ENCODE results near the gene SPEG. TPM values are rescaled to one million over a fixed set of nuclear protein-coding genes. Genes with fewer than 3 reads are reported as not detected.

SPEG gene
- polyA plus RNA-seq, 1 donor (not counting 4 experiments of a cell fraction or from before 2014, with no cell fraction given), result 18.8 TPM

DNA sequence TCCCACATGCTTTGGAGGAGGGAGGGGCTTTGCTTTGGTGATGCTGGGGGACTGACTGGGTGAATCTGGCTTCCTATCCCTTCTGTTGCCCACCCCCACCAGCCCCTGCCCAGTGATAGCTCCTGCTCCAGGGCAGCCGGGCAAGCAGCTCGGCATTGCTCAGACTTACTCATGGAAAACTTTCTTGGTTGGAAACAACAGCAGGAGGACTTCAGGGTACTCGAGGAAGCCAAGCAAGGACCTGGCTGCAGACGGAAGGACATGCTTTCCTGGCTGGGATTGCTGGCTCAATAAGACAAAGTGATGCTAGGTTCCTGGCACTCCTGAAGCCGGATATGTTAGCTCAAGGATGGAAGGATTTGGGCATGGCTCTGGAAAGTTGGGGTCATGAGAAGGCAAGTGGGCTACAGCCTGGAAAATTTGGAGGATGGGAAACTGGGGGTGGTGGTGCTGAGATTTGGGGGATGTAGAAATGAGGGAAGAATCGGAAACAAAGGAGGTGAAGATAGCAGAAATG, 3.1 kb downstream of the SPEG start:
- H3K4me2 ChIP-seq (ENCODE audit: control insufficient read depth, extremely low read depth, insufficient read depth, low read depth, low read length), result no peak overlapping the region
- no peak overlapping the region for H3K4me3 ChIP-seq (ENCODE audit: control insufficient read depth in 2 of 3, extremely low read depth in 1 of 3, insufficient read depth in 2 of 3, low read depth in 1 of 3, low read length in 3 of 3)
- H3K27me3 ChIP-seq (ENCODE audit: control insufficient read depth, extremely low read depth, insufficient read depth, low read length), result peaks cover 14% of the 10 kb centered on the region
- H3K9ac ChIP-seq (ENCODE audit: control insufficient read depth, extremely low read depth, insufficient read depth, low read length), result no peak overlapping the region
- no peaks in the 10 kb centered on the region for H3K36me3 ChIP-seq (ENCODE audit: control insufficient read depth in 2 of 2, extremely low read depth in 1 of 2, insufficient read depth in 2 of 2, low read length in 2 of 2)
- H3K9me1 ChIP-seq (ENCODE audit: control insufficient read depth, extremely low read depth, insufficient read depth, low read length), result no peaks in the 10 kb centered on the region
- H3K4me1 ChIP-seq (ENCODE audit: control insufficient read depth, extremely low read depth, insufficient read depth, low read length), result peaks cover 10% of the 10 kb centered on the region
- no peak overlapping the region for H3K27ac ChIP-seq (ENCODE audit: control insufficient read depth, insufficient read depth, low read length)
- H3K9me3 ChIP-seq (ENCODE audit: control insufficient read depth, low read depth, low read length), result no peaks in the 10 kb centered on the region
- no peaks in the 10 kb centered on the region for H3K79me2 ChIP-seq (ENCODE audit: control insufficient read depth, insufficient read depth, low read length)
- DNase-seq (ENCODE audit: low read depth, low spot score) (no peak), FAIRE-seq (no peak)
- no peak overlapping the region for H2AFZ ChIP-seq (ENCODE audit: control insufficient read depth, low read length)
- dilution Hi-C loops (cut with MboI; ENCODE audit: extremely low pct_ligation_motif_present, low sequenced_read_pairs), result no loop called here
- H4K20me1 ChIP-seq (ENCODE audit: control insufficient read depth, extremely low read depth, insufficient read depth, low read length), result no peaks in the 10 kb centered on the region
- TF ChIP-seq EZH2 (IDR thresholded peaks at IDR 0.05; ENCODE audit: low read length), result no peak
- TF ChIP-seq, protein P1, sequence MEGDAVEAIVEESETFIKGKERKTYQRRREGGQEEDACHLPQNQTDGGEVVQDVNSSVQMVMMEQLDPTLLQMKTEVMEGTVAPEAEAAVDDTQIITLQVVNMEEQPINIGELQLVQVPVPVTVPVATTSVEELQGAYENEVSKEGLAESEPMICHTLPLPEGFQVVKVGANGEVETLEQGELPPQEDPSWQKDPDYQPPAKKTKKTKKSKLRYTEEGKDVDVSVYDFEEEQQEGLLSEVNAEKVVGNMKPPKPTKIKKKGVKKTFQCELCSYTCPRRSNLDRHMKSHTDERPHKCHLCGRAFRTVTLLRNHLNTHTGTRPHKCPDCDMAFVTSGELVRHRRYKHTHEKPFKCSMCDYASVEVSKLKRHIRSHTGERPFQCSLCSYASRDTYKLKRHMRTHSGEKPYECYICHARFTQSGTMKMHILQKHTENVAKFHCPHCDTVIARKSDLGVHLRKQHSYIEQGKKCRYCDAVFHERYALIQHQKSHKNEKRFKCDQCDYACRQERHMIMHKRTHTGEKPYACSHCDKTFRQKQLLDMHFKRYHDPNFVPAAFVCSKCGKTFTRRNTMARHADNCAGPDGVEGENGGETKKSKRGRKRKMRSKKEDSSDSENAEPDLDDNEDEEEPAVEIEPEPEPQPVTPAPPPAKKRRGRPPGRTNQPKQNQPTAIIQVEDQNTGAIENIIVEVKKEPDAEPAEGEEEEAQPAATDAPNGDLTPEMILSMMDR (optimal IDR thresholded peaks at IDR 0.05 in 1 of 3, IDR thresholded peaks at IDR 0.05 in 1 of 3, conservative IDR thresholded peaks at IDR 0.05 in 1 of 3; ENCODE audit: extremely low read depth in 1 of 3, insufficient read depth in 2 of 3, low read length in 3 of 3), result no peak

DNA sequence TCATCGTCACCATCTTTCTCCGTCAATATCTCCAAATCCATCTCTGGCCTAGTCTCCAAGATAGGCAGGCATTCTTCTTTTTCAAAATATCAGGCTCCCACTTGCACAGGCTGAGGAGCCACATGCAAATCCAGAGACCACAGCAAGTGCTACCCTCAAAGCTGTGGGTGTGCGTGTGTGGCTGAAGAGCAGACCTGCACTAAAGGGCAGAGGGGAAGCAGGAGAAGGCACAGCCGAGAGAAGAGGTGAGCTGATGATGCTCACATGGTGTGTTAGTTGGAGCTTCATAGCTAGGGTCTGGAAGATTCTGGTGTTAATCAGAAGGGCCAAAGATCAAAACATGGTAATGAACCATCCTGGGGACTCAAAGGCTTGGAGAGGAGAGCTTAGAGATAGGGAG, 3.8 kb downstream of the SPEG start:
- Histone ChIP-seq H3K4me2 (ENCODE audit: control insufficient read depth, extremely low read depth, insufficient read depth, low read depth, low read length) (no peak overlapping the region), H3K9me3 (ENCODE audit: control insufficient read depth, low read depth, low read length) (no peaks in the 10 kb centered on the region), H3K27ac (ENCODE audit: control insufficient read depth, insufficient read depth, low read length) (no peak overlapping the region), H4K20me1 (ENCODE audit: control insufficient read depth, extremely low read depth, insufficient read depth, low read length) (no peaks in the 10 kb centered on the region), H3K9ac (ENCODE audit: control insufficient read depth, extremely low read depth, insufficient read depth, low read length) (no peak overlapping the region), H3K4me3 (ENCODE audit: control insufficient read depth in 2 of 3, extremely low read depth in 1 of 3, insufficient read depth in 2 of 3, low read depth in 1 of 3, low read length in 3 of 3) (no peak overlapping the region), H3K27me3 (ENCODE audit: control insufficient read depth, extremely low read depth, insufficient read depth, low read length) (peaks cover 14% of the 10 kb centered on the region), H3K79me2 (ENCODE audit: control insufficient read depth, insufficient read depth, low read length) (no peaks in the 10 kb centered on the region), H3K36me3 (ENCODE audit: control insufficient read depth in 2 of 2, extremely low read depth in 1 of 2, insufficient read depth in 2 of 2, low read length in 2 of 2) (peaks cover under 1 to 4% of the 10 kb centered on the region in 2 experiments), H3K9me1 (ENCODE audit: control insufficient read depth, extremely low read depth, insufficient read depth, low read length) (no peaks in the 10 kb centered on the region), H2AFZ (ENCODE audit: control insufficient read depth, low read length) (no peak overlapping the region), H3K4me1 (ENCODE audit: control insufficient read depth, extremely low read depth, insufficient read depth, low read length) (peaks cover 13% of the 10 kb centered on the region)
- dilution Hi-C loops (cut with MboI; ENCODE audit: extremely low pct_ligation_motif_present, low sequenced_read_pairs), result no loop called here
- no peak for FAIRE-seq
- TF ChIP-seq, protein P1 (optimal IDR thresholded peaks at IDR 0.05 in 1 of 3, IDR thresholded peaks at IDR 0.05 in 1 of 3, conservative IDR thresholded peaks at IDR 0.05 in 1 of 3; ENCODE audit: extremely low read depth in 1 of 3, insufficient read depth in 2 of 3, low read length in 3 of 3), result no peak
- no peak for TF ChIP-seq EZH2 (IDR thresholded peaks at IDR 0.05; ENCODE audit: low read length)
- DNase-seq (ENCODE audit: low read depth, low spot score), result no peak
